ENCODE results near the gene ANKRD36B.
"Not testable (repeated sequence)": the region's sequence is repeated elsewhere in the genome, so short reads cannot be mapped to it uniquely, and the experiment has no call there.

DNA sequence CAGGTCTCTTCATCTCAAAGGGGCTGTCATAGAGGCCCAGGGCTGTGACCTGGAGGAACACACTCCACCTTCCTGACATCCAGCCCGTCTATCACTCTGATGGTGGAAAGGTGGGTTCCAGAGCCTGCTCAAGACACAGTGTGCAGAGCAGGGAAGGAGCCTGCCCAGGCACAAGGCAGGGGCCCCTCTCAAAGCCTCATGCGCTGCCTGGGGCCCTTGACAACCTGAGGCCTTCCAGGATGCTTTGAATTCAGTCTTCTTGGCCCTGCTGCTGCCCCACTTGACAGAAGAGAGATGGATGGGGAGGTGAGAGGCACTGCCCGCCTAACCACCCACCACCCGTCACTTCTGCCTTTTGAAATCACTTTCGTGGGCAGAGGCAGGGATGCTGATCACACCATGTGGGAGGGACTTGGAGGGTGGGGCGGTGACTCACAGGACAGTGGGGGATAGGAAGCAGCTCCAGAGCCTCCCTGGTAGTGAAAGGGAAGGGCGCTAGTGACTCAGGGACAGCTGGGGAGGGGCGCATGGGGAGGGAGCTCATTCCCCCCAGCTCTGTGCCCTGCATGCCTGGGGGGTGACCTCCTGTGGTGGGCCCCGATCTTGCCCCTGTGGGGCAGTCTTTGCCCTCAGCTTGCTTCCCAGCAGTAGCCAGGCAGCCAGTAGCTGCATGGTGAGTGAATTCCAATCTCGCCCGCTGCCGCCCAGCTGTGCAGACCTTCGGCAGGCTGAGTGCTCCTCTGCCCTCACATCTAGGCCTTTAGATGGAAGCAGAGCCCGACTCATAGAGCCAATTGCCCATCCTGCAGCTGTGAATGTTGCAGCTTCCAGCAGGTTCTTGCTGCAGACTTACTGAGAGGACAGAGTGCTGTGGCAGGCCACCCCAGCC is 29.5 kb upstream of the ANKRD36B start:
- TF ChIP-seq, protein P1, sequence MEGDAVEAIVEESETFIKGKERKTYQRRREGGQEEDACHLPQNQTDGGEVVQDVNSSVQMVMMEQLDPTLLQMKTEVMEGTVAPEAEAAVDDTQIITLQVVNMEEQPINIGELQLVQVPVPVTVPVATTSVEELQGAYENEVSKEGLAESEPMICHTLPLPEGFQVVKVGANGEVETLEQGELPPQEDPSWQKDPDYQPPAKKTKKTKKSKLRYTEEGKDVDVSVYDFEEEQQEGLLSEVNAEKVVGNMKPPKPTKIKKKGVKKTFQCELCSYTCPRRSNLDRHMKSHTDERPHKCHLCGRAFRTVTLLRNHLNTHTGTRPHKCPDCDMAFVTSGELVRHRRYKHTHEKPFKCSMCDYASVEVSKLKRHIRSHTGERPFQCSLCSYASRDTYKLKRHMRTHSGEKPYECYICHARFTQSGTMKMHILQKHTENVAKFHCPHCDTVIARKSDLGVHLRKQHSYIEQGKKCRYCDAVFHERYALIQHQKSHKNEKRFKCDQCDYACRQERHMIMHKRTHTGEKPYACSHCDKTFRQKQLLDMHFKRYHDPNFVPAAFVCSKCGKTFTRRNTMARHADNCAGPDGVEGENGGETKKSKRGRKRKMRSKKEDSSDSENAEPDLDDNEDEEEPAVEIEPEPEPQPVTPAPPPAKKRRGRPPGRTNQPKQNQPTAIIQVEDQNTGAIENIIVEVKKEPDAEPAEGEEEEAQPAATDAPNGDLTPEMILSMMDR (IDR thresholded peaks at IDR 0.05; ENCODE audit: low read depth, low read length, poor library complexity, severe bottlenecking), result not testable (repeated sequence)
- not testable (repeated sequence) for TF ChIP-seq EZH2phosphoT487 (IDR thresholded peaks at IDR 0.05; ENCODE audit: borderline replicate concordance, low read length)

Measured in DOHH2 (cell line).